HL-60 (cell line): Measurements from ENCODE around the gene ITSN1.

Experiments
- DNase-seq, 2 experiments: peaks; one replicate each; pipeline ENCODE4 v3.0.0-alpha.2; 2010 to 2020; ENCODE audit warnings: low read depth in 1 of 2, low spot score in 1 of 2
- H3K27ac ChIP-seq: fragments of 250-450 bp; sonication (Bioruptor Pico); replicated peaks from 2 replicates; pipeline ENCODE4 v1.5.1; 2020; ENCODE audit warnings: mild to moderate bottlenecking, moderate library complexity
- H3K27me3 ChIP-seq: fragments of 250-450 bp; sonication (Bioruptor Pico); 2 replicates; pipeline ENCODE4 v1.5.1; 2021; ENCODE audit warnings: mild to moderate bottlenecking, moderate library complexity; ENCODE audit not compliant: insufficient read depth, poor library complexity, severe bottlenecking
- H3K4me3 ChIP-seq: replicated peaks from 2 replicates; pipeline ENCODE4 v1.5.1; 2011; ENCODE audit warnings: mild to moderate bottlenecking, control low read depth, low read length; ENCODE audit not compliant: insufficient read depth
- CTCF ChIP-seq: IDR thresholded peaks from one replicate; pipeline ENCODE4 v1.5.1; 2011; ENCODE audit warnings: low read length, control low read depth, inconsistent platforms; ENCODE audit not compliant: insufficient read depth
- GABPA ChIP-seq: IDR thresholded peaks from 2 replicates; pipeline ENCODE4 v1.6.1; 2012; ENCODE audit warnings: low read depth
- POLR2AphosphoS5 ChIP-seq: IDR thresholded peaks from 2 replicates; pipeline ENCODE4 v1.6.1; 2012; ENCODE audit warnings: low read depth
- REST ChIP-seq: IDR thresholded peaks from 2 replicates; pipeline ENCODE4 v1.6.1; 2012; ENCODE audit warnings: low read depth; ENCODE audit not compliant: insufficient replicate concordance
- SPI1 ChIP-seq: IDR thresholded peaks from 2 replicates; pipeline ENCODE4 v1.6.1; 2012; ENCODE audit warnings: low read depth, mild to moderate bottlenecking, borderline replicate concordance

The ITSN1 gene

GRCh38 chr21:33662046-33662445, 19.7 kb downstream of the ITSN1 start:
- H3K27me3 ChIP-seq, result no peaks in the 10 kb centered on the region
- H3K4me3 ChIP-seq, result no peak overlapping the region
- H3K27ac ChIP-seq, result no peak overlapping the region
- TF ChIP-seq POLR2AphosphoS5 (no peak), GABPA (no peak), CTCF (no peak), REST (no peak)
- DNase-seq, result no peak

GRCh38 chr21:33663241-33663640, 20.9 kb downstream of the ITSN1 start:
- H3K27me3 ChIP-seq, result no peaks in the 10 kb centered on the region
- DNase-seq, result no peak
- no peak overlapping the region for H3K27ac ChIP-seq
- no peak overlapping the region for H3K4me3 ChIP-seq
- no peak for TF ChIP-seq CTCF

- no peak for DNase-seq
- Histone ChIP-seq H3K27me3 (no peaks in the 10 kb centered on the region), H3K27ac (no peak overlapping the region), H3K4me3 (no peak overlapping the region)
- TF ChIP-seq CTCF (no peak), SPI1 (no peak), GABPA (no peak), REST (no peak), POLR2AphosphoS5 (no peak)
Measured at GRCh38 chr21:33664135-33664534, 21.8 kb downstream of the ITSN1 start.

GRCh38 chr21:33666153-33666552, 23.9 kb downstream of the ITSN1 start:
- H3K4me3 ChIP-seq, result no peak overlapping the region
- DNase-seq, result no peak
- no peaks in the 10 kb centered on the region for H3K27me3 ChIP-seq
- H3K27ac ChIP-seq, result no peak overlapping the region
- no peak for TF ChIP-seq SPI1
- TF ChIP-seq REST, result no peak
- TF ChIP-seq CTCF, result no peak
- TF ChIP-seq GABPA, result no peak
- no peak for TF ChIP-seq POLR2AphosphoS5
